Measurements from ENCODE around the gene JAKMIP1.

The JAKMIP1 gene

DNA sequence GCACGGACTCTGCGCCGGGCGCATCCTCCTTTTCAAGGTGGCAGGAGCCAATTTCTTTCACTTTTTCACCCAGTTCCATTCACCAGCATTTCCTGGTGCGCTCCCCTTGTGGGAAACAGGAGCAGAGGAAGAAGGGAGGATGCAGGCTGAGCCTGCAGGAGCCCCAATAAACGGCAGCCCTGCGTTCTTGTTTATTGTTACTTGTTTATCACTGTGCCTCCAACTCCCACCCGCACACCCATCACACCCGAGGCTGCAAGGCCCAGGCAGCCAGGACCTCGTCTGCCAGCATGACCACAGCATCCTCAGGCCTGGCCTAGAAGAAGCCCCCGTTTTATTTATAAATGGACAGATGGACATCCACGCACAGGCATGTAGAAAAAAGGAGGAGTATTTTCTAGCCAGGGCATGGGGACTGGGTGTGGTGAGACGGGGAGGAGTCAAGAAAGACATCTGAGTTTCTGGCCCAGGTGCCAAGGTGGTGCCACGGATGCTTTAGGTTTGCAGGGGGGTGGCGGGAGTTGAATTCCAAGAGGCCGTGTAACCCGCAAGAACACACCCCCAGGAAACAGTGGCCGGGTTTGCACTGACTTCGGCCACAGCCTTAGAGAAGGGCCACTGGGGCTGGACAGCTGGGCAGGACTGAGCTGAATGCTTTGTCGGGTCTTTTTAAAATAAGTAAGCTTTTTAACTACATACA is 51.7 kb downstream of the JAKMIP1 start:
- H3K4me2 ChIP-seq (ENCODE audit: low read length) = no peak overlapping the region
- no peak for TF ChIP-seq CTCF (IDR thresholded peaks at IDR 0.05; ENCODE audit: low read depth, low read length, poor library complexity, severe bottlenecking)
- TF ChIP-seq EZH2phosphoT487 (IDR thresholded peaks at IDR 0.05; ENCODE audit: borderline replicate concordance, low read length) = no peak
- H3K4me3 ChIP-seq (ENCODE audit: low read length) = no peak overlapping the region
- no peaks in the 10 kb centered on the region for H4K20me1 ChIP-seq (ENCODE audit: control insufficient read depth, insufficient read depth, low read depth, low read length)
- no peaks in the 10 kb centered on the region for H3K36me3 ChIP-seq (ENCODE audit: control insufficient read depth, low read length)
- H3F3A ChIP-seq (ENCODE audit: control insufficient read depth, insufficient read depth) = no peaks in the 10 kb centered on the region
- H3K79me2 ChIP-seq (ENCODE audit: control insufficient read depth, low read length) = no peaks in the 10 kb centered on the region
- H3K27ac ChIP-seq (ENCODE audit: low read depth, low read length) = no peak overlapping the region
- H3K27me3 ChIP-seq (ENCODE audit: control insufficient read depth, low read length) = no peaks in the 10 kb centered on the region
- peaks cover 7% of the 10 kb centered on the region; the same call in 1 of the 2 replicates for H3K9me3 ChIP-seq (ENCODE audit: control insufficient read depth, insufficient read depth, low read length)
- H3K9me2 ChIP-seq (replicated peaks; ENCODE audit: control insufficient read depth, low read length) = no peaks in the 10 kb centered on the region
- H3K4me1 ChIP-seq (ENCODE audit: control insufficient read depth, low read length) = no peaks in the 10 kb centered on the region

DNA sequence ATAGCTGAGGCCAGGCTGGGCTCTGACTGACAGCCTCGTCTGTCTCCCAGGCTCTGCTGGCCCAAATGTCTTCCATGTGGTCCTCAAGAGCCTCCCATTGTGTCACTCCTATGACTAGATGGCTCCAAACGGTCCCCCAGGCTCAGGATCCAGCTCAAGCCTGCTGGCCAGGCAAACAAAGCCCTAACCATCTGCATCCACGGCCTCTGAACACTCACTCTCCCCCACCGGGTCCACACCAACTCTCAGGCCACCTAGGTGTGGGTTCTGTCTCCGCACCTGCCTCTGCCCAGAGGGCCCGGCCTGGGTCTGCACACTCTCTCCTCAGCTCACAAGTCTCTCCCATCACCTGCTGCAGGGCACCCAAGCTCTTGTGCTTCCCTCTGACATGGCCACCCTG is 52.9 kb downstream of the JAKMIP1 start:
- Histone ChIP-seq H3K4me3 (ENCODE audit: low read length) (no peak overlapping the region), H3F3A (ENCODE audit: control insufficient read depth, insufficient read depth) (no peaks in the 10 kb centered on the region), H3K36me3 (ENCODE audit: control insufficient read depth, low read length) (no peaks in the 10 kb centered on the region), H4K20me1 (ENCODE audit: control insufficient read depth, insufficient read depth, low read depth, low read length) (no peaks in the 10 kb centered on the region), H3K79me2 (ENCODE audit: control insufficient read depth, low read length) (no peaks in the 10 kb centered on the region), H3K4me2 (ENCODE audit: low read length) (no peak overlapping the region), H3K27ac (ENCODE audit: low read depth, low read length) (no peak overlapping the region), H3K9me3 (ENCODE audit: control insufficient read depth, insufficient read depth, low read length) (peaks cover 7% of the 10 kb centered on the region; the same call in 1 of the 2 replicates), H3K27me3 (ENCODE audit: control insufficient read depth, low read length) (no peaks in the 10 kb centered on the region), H3K9me2 (replicated peaks; ENCODE audit: control insufficient read depth, low read length) (no peaks in the 10 kb centered on the region), H3K4me1 (ENCODE audit: control insufficient read depth, low read length) (no peaks in the 10 kb centered on the region)
- no peak for TF ChIP-seq EZH2phosphoT487 (IDR thresholded peaks at IDR 0.05; ENCODE audit: borderline replicate concordance, low read length)
- no peak for TF ChIP-seq CTCF (IDR thresholded peaks at IDR 0.05; ENCODE audit: low read depth, low read length, poor library complexity, severe bottlenecking)

GRCh38 chr4:6143603-6144181 is 56.7 kb downstream of the JAKMIP1 start:
- Histone ChIP-seq H3K27me3 (ENCODE audit: control insufficient read depth, low read length) (no peaks in the 10 kb centered on the region), H3K27ac (ENCODE audit: low read depth, low read length) (no peak overlapping the region), H4K20me1 (ENCODE audit: control insufficient read depth, insufficient read depth, low read depth, low read length) (no peaks in the 10 kb centered on the region), H3K36me3 (ENCODE audit: control insufficient read depth, low read length) (no peaks in the 10 kb centered on the region), H3K79me2 (ENCODE audit: control insufficient read depth, low read length) (no peaks in the 10 kb centered on the region), H3F3A (ENCODE audit: control insufficient read depth, insufficient read depth) (no peaks in the 10 kb centered on the region), H3K4me1 (ENCODE audit: control insufficient read depth, low read length) (no peaks in the 10 kb centered on the region), H3K9me3 (ENCODE audit: control insufficient read depth, insufficient read depth, low read length) (peaks cover 7% of the 10 kb centered on the region; the same call in 1 of the 2 replicates), H3K9me2 (replicated peaks; ENCODE audit: control insufficient read depth, low read length) (no peaks in the 10 kb centered on the region), H3K4me2 (ENCODE audit: low read length) (no peak overlapping the region), H3K4me3 (ENCODE audit: low read length) (no peak overlapping the region)
- TF ChIP-seq EZH2phosphoT487 (IDR thresholded peaks at IDR 0.05; ENCODE audit: borderline replicate concordance, low read length) (no peak), CTCF (IDR thresholded peaks at IDR 0.05; ENCODE audit: low read depth, low read length, poor library complexity, severe bottlenecking) (no peak)
